Measurements from ENCODE around the gene TRIM46. TPM values are rescaled to one million over a fixed set of nuclear protein-coding genes. Genes with fewer than 3 reads are reported as not detected.
"Not testable (repeated sequence)": the region's sequence is repeated elsewhere in the genome, so short reads cannot be mapped to it uniquely, and the experiment has no call there.

Gene TRIM46
- total RNA-seq, 4 donors from 2014 or later: 0.35 to 1.9 (median 0.40) TPM; not detected in 1

DNA sequence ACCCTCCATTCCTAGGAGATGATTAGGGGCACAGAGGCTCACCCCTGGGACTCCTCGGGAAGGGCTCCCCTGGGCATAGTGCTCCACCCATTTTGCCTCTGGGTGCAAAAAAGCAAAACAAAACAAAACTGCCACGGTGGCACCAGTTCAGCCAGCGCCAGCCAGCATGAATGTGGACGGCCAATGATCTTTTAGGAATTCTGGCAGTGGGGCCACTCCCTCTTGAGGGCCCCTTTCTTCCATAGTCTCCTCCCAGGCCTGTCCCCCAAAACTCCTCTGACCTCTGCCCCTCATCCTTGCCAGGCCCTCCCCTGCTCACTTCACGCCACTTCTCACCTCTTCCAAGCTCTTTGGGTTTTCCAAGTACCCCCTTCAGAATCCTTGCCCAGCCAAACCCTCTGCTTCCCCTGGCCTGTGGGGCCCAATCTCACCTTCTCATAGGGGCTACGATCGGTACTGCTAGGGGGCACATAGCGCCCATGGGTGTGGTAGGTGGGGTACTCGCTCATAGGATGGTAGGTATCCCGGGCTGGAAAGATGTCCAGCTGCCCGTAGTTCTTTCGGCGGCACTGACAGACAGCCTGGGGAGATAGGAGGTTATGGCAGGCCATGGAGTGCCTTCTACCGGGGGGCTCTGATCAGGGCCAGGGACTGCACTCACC, 13.3 kb downstream of the TRIM46 start:
- no peak for ATAC-seq
- Histone ChIP-seq H3K36me3 (no peaks in the 10 kb centered on the region), H3K27ac (no peak overlapping the region), H3K9me3 (no peaks in the 10 kb centered on the region), H3K27me3 (no peaks in the 10 kb centered on the region), H3K4me3 (no peak overlapping the region), H3K4me1 (peaks cover 0 to 7% (median 0%) of the 10 kb centered on the region in 3 donors)
- 50 to 59% methylated on average over 3 to 4 of the region's 14 CpGs for whole genome bisulfite sequencing, 2 donors (ENCODE audit: low coverage in 1 of 2)
- TF ChIP-seq CTCF (IDR thresholded peaks at IDR 0.05) (no peak), EP300 (IDR thresholded peaks at IDR 0.05) (no peak), POLR2A (IDR thresholded peaks at IDR 0.05) (no peak), POLR2AphosphoS5 (IDR thresholded peaks at IDR 0.05) (no peak)

- Histone ChIP-seq H3K36me3 (no peaks in the 10 kb centered on the region), H3K27ac (no peak overlapping the region), H3K9me3 (no peaks in the 10 kb centered on the region), H3K27me3 (no peaks in the 10 kb centered on the region), H3K4me3 (no peak overlapping the region), H3K4me1 (peaks cover 0 to 12% (median 0%) of the 10 kb centered on the region in 3 donors)
- TF ChIP-seq POLR2AphosphoS5 (IDR thresholded peaks at IDR 0.05): no peak
- no peak for TF ChIP-seq POLR2A (IDR thresholded peaks at IDR 0.05)
- no peak for TF ChIP-seq CTCF (IDR thresholded peaks at IDR 0.05)
- no peak for TF ChIP-seq EP300 (IDR thresholded peaks at IDR 0.05)
- WGBS, 2 donors (ENCODE audit: low coverage in 1 of 2): 75% methylated on average over 4 to 11 of the region's 16 CpGs
- no peak for ATAC-seq
Observed at GRCh38 chr1:155187456-155187891, 13.8 kb downstream of the TRIM46 start.

DNA sequence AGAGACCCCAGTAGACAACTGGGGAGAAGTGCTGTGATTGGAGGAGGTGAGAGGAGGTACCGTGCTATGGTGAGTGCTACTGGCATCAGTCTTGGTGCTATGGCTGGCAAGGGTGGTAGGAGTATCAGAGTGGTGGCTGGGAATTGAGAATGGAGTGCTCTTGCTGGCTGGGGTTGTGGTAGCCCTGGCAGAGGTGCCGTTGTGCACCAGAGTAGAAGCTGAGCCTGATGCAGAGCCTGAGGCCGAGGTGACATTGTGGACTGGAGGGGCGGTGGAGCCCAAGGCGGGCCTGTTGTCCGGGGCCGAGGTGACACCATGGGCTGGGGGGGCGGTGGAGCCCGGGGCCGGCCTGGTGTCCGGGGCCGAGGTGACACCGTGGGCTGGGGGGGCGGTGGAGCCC, 14.6 kb downstream of the TRIM46 start:
- no peak for TF ChIP-seq POLR2A (IDR thresholded peaks at IDR 0.05)
- no peak for TF ChIP-seq EP300 (IDR thresholded peaks at IDR 0.05)
- no peak for TF ChIP-seq CTCF (IDR thresholded peaks at IDR 0.05)
- TF ChIP-seq POLR2AphosphoS5 (IDR thresholded peaks at IDR 0.05): no peak
- H3K27ac ChIP-seq: no peak overlapping the region
- 100% methylated on average over 1 of the region's 14 CpGs; no CpG with 5 or more reads in 1 of the 2 donors for WGBS, 2 donors (ENCODE audit: low coverage in 1 of 2)

GRCh38 chr1:155189926-155190325, 16.3 kb downstream of the TRIM46 start:
- not testable (repeated sequence) for H3K27ac ChIP-seq, ATAC-seq, H3K36me3 ChIP-seq, H3K4me3 ChIP-seq, H3K27me3 ChIP-seq, H3K9me3 ChIP-seq
- peaks cover 0 to 37% (median 14%) of the 10 kb centered on the region in 3 donors for H3K4me1 ChIP-seq
- WGBS, 2 donors (ENCODE audit: low coverage in 1 of 2): no CpG with 5 or more reads among the region's 45 CpGs

More for the DNA sequence above, 14.6 kb downstream of the TRIM46 start:
- H3K9me3 ChIP-seq: no peaks in the 10 kb centered on the region
- no peak for ATAC-seq
- peaks cover 0 to 20% (median 8%) of the 10 kb centered on the region in 3 donors for H3K4me1 ChIP-seq
- no peaks in the 10 kb centered on the region for H3K27me3 ChIP-seq
- H3K4me3 ChIP-seq: no peak overlapping the region
- H3K36me3 ChIP-seq: no peaks in the 10 kb centered on the region

- peaks cover 0 to 4% of the 10 kb centered on the region in 2 donors for H3K36me3 ChIP-seq
- TF ChIP-seq POLR2AphosphoS5 (IDR thresholded peaks at IDR 0.05): no peak
- no peak for TF ChIP-seq CTCF (IDR thresholded peaks at IDR 0.05)
- TF ChIP-seq EP300 (IDR thresholded peaks at IDR 0.05): no peak
- no peak for TF ChIP-seq POLR2A (IDR thresholded peaks at IDR 0.05)
- WGBS, 2 donors (ENCODE audit: low coverage in 1 of 2): 72 to 100% methylated on average over 1 to 2 of the region's 17 CpGs
- ATAC-seq: no peak
- no peaks in the 10 kb centered on the region for H3K9me3 ChIP-seq
- no peaks in the 10 kb centered on the region for H3K27me3 ChIP-seq
- H3K4me1 ChIP-seq: peaks cover 0 to 52% (median 17%) of the 10 kb centered on the region in 3 donors
- H3K27ac ChIP-seq: peak overlapping the region in 3 of 4 donors; percentile 91 to 94 (median 93)
- no peak overlapping the region for H3K4me3 ChIP-seq
Observed at GRCh38 chr1:155191904-155192303, 18.3 kb downstream of the TRIM46 start.
